Small intestine (tissue), 7 donors: Measurements from ENCODE around the gene MYBBP1A. TPM values are rescaled to one million over a fixed set of nuclear protein-coding genes. Genes with fewer than 3 reads are reported as not detected.

Experiments used
- DNase-seq, 2 donors: peaks; one replicate each; pipeline versions ENCODE4 v3.0.0 to v3.0.0-alpha.2; 2013
- FAIRE-seq: peaks from 2 replicates; lab custom pipeline; 2012; peaks lifted over from hg19 to GRCh38; lab: Jason Lieb, UNC
- H3K27ac ChIP-seq, 3 donors: one replicate each; pipeline ENCODE4 v1.5.1; 2013; ENCODE audit warnings: low read length in 2 of 3, mild to moderate bottlenecking in 2 of 3, control low read depth in 1 of 3, inconsistent platforms in 1 of 3, low read depth in 1 of 3, moderate library complexity in 1 of 3
- H3K27me3 ChIP-seq, 3 donors: one replicate each; pipeline ENCODE4 v1.6.1; 2013; ENCODE audit warnings: low read length in 3 of 3, inconsistent platforms in 1 of 3; ENCODE audit not compliant: control insufficient read depth in 3 of 3, insufficient read depth in 3 of 3
- H3K36me3 ChIP-seq, 3 donors: one replicate each; pipeline ENCODE4 v1.6.1; 2013; ENCODE audit warnings: low read length in 3 of 3, inconsistent platforms in 1 of 3, low read depth in 1 of 3, mild to moderate bottlenecking in 1 of 3, moderate library complexity in 1 of 3; ENCODE audit not compliant: control insufficient read depth in 3 of 3, insufficient read depth in 2 of 3
- H3K4me1 ChIP-seq, 3 donors: one replicate each; pipeline ENCODE4 v1.6.1; 2013; ENCODE audit warnings: low read length in 2 of 3, inconsistent platforms in 1 of 3, low read depth in 1 of 3, mild to moderate bottlenecking in 1 of 3, moderate library complexity in 1 of 3; ENCODE audit not compliant: control insufficient read depth in 3 of 3, insufficient read depth in 2 of 3
- H3K4me3 ChIP-seq, 3 donors: one replicate each; pipeline ENCODE4 v1.5.1; 2013; ENCODE audit warnings: low read length in 3 of 3, control low read depth in 1 of 3, inconsistent platforms in 1 of 3, low read depth in 1 of 3, mild to moderate bottlenecking in 1 of 3, moderate library complexity in 1 of 3
- H3K9me3 ChIP-seq, 2 donors: one replicate each; pipeline ENCODE4 v1.6.1; 2013; ENCODE audit warnings: low read depth in 1 of 2, low read length in 1 of 2; ENCODE audit not compliant: control insufficient read depth in 2 of 2, insufficient read depth in 1 of 2
- WGBS, 3 donors: extraction: QIAGEN DNeasy Blood & Tissue Kit; methylation state at CpG; one replicate each; pipeline ENCODE4 v1.1.7; 2013; 5-methylcytosine and 5-hydroxymethylcytosine counted together
- polyA plus RNA-seq, 4 donors: library from polyadenylated mRNA; stranded (reverse) in 3 of 4; unstranded in 1 of 4; fragments of 200-250 nt in 3 of 4; fragments of 120-200 nt in 1 of 4; gene quantifications; one replicate each; pipeline versions ENCODE4 v1.2.1 to v1.2.3, GENCODE V29; 2013
- donor health status: healthy with polysubstance abuse.
- donor health status: control.
- donor health status: control.
- donor health status: Bipolar disorder and iron deficiency.
- donor health status: healthy.

MYBBP1A gene
- polyA plus RNA-seq, 4 donors: 15.0 to 43.5 (median 25.1) TPM

DNA sequence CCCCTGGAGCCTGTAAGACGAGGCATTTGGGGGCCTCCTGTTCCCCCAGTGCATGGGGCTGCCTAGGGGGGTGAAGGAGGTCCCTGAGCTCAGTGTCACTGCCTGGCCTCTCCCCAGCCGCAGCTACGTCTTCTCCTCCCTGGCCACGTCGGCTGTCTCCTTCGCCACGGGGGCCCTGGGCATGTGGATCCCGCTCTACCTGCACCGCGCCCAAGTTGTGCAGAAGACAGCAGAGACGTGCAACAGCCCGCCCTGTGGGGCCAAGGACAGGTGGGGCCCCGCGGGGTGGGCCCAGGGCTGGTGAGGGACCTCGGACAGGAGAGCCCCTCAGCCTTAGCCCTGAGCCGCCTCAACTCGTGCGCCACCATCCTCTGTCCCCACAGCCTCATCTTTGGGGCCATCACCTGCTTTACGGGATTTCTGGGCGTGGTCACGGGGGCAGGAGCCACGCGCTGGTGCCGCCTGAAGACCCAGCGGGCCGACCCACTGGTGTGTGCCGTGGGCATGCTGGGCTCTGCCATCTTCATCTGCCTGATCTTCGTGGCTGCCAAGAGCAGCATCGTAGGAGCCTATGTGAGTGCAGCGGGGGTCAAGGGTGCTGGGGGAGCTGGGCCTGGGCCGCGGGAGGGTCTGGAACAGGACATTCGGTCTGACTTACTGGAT, 22.2 kb downstream of the MYBBP1A start:
- H3K4me1 ChIP-seq: peaks cover 0 to 29% (median 0%) of the 10 kb centered on the region in 3 donors
- WGBS, 3 donors: 86 to 88% (median 88%) methylated on average over 33 of the region's 33 CpGs

DNA sequence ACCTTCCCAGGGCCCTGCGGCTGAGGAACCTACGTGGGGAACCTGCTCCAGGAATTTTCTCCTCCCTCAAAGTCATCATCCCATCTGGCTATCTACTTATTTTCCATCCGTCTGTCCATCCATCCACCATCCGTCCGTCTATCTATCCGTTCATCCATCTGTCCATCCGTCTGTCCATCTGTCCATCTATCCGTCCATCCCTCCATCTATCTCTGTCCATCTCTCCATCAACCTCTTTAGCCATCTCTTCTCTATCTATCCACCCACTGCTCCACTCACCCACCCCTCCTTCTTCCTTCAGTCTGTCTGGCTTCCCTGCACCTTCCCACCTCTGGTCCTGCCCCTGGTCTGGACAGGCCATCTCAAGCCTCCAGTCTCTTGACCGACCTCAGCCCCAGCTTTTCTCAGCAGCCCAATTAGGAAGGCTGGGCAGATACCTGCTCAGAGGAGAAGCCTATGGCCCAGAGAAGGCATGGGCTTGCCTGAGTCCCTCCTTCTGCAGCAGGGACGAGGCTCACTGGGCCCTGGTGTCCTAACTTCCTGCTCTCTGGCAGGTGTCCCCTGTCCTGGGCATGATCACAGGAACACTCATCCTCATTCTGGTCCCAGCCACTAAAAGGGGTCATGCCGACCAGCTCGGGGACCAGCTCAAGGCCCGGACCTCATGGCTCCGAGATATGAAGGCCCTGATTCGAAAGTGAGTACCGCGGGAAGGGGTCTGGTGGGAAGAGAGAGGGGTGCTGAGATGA, 23.0 kb downstream of the MYBBP1A start:
- H3K4me1 ChIP-seq: peaks cover 0 to 26% (median 0%) of the 10 kb centered on the region in 3 donors

More for the DNA sequence above, 22.2 kb downstream of the MYBBP1A start:
- no peaks in the 10 kb centered on the region for H3K9me3 ChIP-seq
- DNase-seq (no peak), FAIRE-seq (no peak)
- no peak overlapping the region for H3K4me3 ChIP-seq
- peaks cover 0 to 80% (median 0%) of the 10 kb centered on the region in 3 donors for H3K36me3 ChIP-seq
- H3K27me3 ChIP-seq: no peaks in the 10 kb centered on the region
- H3K27ac ChIP-seq: peak overlapping the region in 1 of 3 donors; percentile 42

DNA sequence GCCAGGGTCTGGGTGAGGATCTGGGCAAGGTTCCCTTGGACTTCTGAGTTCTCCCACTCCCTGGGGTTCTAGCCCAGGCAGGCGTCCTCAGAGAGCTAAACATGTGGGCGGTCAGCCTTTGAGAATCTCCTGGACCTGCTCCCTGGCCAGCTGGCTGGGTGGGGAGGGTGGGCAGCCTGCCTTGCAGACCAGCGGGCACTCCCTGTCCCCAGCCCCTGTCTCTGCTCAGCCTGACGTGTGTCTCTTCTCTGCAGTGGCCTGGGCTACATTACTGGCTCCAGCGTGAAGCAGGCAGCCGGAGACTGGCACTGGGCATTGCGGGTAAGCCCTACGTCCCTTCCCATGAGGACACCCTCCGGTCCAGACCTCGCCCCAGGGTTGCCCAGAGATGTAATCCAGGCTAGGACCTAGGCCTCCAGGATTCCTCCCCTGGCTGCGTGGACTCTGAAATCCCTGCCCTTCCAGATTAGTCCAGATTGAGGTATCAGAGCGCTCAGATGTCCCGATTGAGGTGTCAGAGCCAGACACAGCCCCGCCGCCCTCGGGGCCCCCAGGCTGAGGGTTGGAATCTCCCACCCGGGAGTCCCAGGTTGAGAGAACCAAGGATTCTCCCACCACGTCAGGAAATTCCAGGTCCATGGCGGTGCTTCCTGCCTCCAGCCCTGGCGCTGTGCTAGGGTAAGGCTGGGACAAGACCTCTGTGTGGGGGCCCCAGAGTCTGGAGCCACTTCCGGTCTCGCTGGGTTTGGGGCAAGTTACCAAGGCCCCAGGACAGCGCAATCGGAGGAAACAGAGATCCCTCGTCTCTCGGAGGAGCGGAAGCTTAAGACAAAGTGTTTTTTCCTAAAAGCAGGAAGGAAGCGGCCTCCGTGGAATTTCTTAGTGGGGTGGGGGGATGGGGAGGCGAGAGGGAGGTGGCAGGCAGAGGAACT, 24.1 kb downstream of the MYBBP1A start:
- peaks cover 0 to 16% (median 0%) of the 10 kb centered on the region in 3 donors for H3K4me1 ChIP-seq
- H3K4me3 ChIP-seq: no peak overlapping the region
- DNase-seq: no peak
- no peaks in the 10 kb centered on the region for H3K9me3 ChIP-seq
- peaks cover 0 to 62% (median 0%) of the 10 kb centered on the region in 3 donors for H3K36me3 ChIP-seq
- FAIRE-seq: no peak
- no peaks in the 10 kb centered on the region for H3K27me3 ChIP-seq
- 73 to 89% (median 84%) methylated on average over 30 of the region's 30 CpGs for WGBS, 3 donors
- H3K27ac ChIP-seq: peak overlapping the region in 1 of 3 donors; percentile 73

More for the DNA sequence above, 23.0 kb downstream of the MYBBP1A start:
- Histone ChIP-seq H3K4me3 (no peak overlapping the region), H3K36me3 (peaks cover 0 to 72% (median 0%) of the 10 kb centered on the region in 3 donors), H3K27me3 (no peaks in the 10 kb centered on the region), H3K9me3 (no peaks in the 10 kb centered on the region), H3K27ac (peak overlapping the region in 1 of 3 donors; percentile 30)
- 88 to 92% (median 91%) methylated on average over 17 of the region's 17 CpGs for WGBS, 3 donors
- FAIRE-seq: no peak
- no peak for DNase-seq

DNA sequence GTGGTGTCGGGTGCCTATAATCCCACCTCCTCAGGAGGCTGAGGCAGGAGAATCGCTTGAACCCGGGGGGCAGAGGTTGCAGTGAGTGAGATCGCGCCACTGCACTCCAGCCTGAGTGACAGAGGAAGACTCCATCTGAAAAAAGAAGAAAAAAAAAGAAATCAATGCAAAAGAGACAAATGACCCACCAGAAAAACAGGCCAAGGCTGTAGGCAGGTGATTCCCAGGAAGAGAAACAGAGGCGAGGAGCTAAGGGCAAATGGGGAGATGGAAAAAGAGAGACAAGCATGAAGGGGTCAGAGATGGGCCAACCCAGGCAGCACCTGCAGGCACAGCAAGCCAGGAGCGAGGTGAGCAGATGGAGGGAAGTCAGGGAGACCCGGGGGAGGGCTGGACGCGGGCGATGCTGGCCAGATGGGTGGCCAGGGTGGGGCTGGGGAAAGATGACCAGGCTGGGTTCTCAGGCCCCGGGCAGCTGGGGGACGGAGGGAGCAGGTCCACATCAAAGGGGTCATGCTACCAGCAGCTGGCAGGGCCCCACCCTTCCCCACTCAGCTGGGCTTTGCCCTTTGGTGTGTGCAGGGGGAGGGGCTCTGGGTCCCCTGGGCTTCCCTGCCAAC, 25.5 kb downstream of the MYBBP1A start:
- peaks cover 0 to 65% (median 0%) of the 10 kb centered on the region in 3 donors for H3K36me3 ChIP-seq
- no peak overlapping the region for H3K4me3 ChIP-seq
- FAIRE-seq (no peak), DNase-seq (no peak)
- H3K4me1 ChIP-seq: peaks cover 0 to 10% (median 0%) of the 10 kb centered on the region in 3 donors
- no peaks in the 10 kb centered on the region for H3K9me3 ChIP-seq
- WGBS, 3 donors: 76 to 86% (median 80%) methylated on average over 10 to 13 of the region's 13 CpGs
- no peaks in the 10 kb centered on the region for H3K27me3 ChIP-seq
- peak overlapping the region in 1 of 3 donors; percentile 73 for H3K27ac ChIP-seq

DNA sequence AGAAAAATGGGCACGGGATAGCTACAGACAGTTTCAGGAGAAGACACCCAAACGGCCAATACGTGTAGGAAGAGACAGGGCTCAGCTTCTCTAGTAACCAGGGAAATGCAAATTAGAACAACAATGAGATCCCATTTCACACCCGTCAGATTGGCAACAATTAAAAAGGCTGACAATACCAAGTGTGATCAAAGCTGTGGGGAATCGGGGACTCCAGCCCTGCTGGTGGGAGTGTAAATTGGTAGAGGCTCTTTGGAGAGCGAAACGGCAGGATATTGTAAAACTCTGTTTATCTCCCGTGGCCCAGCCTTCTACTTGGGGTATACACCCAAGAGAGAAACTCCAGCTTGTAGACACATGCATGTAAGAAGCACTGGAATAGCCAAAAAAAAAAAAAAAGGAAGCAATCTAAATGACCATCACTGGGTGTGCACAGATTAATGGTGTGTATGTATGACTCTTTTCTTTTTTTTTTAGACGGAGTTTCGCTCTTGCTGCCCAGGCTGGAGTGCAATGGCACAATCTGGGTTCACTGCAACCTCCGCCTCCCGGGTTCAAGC, 27.5 kb downstream of the MYBBP1A start:
- FAIRE-seq: no peak
- H3K27ac ChIP-seq: peak overlapping the region in 1 of 3 donors; percentile 46
- no peaks in the 10 kb centered on the region for H3K27me3 ChIP-seq
- H3K36me3 ChIP-seq: peaks cover 0 to 50% (median 0%) of the 10 kb centered on the region in 3 donors
- H3K4me3 ChIP-seq: no peak overlapping the region
- DNase-seq: no peak
- H3K9me3 ChIP-seq: no peaks in the 10 kb centered on the region
- 72 to 86% (median 83%) methylated on average over 12 of the region's 12 CpGs for WGBS, 3 donors
- no peaks in the 10 kb centered on the region for H3K4me1 ChIP-seq

DNA sequence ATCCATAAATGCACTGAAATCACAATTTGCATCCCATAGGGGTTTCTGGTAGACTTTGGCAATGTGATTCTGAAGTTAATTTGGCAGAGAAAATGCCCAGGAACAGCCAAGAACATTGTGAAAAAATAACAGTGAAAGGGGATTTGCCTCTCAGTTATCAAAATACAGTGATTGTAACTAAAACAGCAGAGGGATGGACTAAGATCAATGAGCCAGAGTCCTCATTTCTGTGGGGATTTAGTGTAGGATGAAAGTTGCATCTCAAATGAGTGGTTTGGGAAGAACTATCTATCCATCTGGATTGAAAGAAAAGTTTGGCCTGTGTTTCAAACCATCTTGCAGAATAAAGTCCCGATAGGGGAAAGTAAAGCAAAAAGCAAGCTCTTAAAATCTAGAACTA, 28.1 kb downstream of the MYBBP1A start:
- H3K36me3 ChIP-seq: peaks cover 0 to 50% (median 0%) of the 10 kb centered on the region in 3 donors
- H3K4me3 ChIP-seq: no peak overlapping the region
- DNase-seq (no peak), FAIRE-seq (no peak)
- H3K9me3 ChIP-seq: no peaks in the 10 kb centered on the region
- no peaks in the 10 kb centered on the region for H3K4me1 ChIP-seq
- H3K27me3 ChIP-seq: no peaks in the 10 kb centered on the region
- WGBS, 3 donors: 73 to 89% (median 78%) methylated on average over 1 of the region's 1 CpG
- H3K27ac ChIP-seq: no peak overlapping the region

DNA sequence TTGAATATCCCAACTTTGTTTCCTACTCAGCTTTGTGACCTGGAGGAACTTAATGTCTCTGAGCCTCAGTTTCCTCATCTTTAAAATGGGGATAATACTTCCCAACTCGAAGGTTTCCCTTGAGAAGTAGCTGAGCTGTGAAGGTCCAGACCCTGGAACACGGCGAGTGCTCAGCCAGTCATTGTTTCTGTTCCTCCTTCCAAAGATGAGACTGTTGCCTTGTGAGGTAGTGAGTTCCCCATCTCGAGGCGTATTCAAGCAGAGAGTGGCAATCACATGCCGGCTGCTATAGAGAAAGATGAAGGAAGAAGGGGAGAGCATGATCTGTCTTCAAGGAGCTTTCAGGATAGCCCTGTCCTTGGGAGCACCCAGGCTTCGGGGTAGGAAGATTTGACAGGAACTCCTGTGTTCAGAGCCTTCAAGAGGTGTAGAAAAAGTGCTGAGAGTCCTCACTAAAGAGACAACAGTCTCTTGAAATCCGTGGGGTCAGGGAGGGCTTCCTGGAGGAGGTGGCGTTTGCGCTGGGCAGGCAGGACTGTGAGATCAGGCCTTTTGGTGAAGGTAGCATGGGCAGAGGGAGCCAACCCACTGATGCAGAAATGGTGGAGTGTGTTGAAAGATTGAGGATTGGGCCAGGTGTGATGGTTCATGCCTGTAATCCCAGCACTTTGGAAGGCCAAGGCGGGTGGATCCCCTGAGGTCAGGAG, 29.3 kb downstream of the MYBBP1A start:
- DNase-seq: no peak
- no peaks in the 10 kb centered on the region for H3K4me1 ChIP-seq
- FAIRE-seq: no peak
- H3K36me3 ChIP-seq: peaks cover 0 to 42% (median 0%) of the 10 kb centered on the region in 3 donors
- no peak overlapping the region for H3K27ac ChIP-seq
- WGBS, 3 donors: 82 to 91% (median 87%) methylated on average over 11 of the region's 11 CpGs
- H3K9me3 ChIP-seq: no peaks in the 10 kb centered on the region
- H3K4me3 ChIP-seq: no peak overlapping the region
- H3K27me3 ChIP-seq: no peaks in the 10 kb centered on the region
